ENCODE measurements around the gene ODF4. TPM values are rescaled to one million over a fixed set of nuclear protein-coding genes. Genes with fewer than 3 reads are reported as not detected.
A peak's percentile ranks its signal among the peaks of the same experiment; 100 is the strongest.

The ODF4 gene
- total RNA-seq, 4 donors from 2014 or later = not detected

DNA sequence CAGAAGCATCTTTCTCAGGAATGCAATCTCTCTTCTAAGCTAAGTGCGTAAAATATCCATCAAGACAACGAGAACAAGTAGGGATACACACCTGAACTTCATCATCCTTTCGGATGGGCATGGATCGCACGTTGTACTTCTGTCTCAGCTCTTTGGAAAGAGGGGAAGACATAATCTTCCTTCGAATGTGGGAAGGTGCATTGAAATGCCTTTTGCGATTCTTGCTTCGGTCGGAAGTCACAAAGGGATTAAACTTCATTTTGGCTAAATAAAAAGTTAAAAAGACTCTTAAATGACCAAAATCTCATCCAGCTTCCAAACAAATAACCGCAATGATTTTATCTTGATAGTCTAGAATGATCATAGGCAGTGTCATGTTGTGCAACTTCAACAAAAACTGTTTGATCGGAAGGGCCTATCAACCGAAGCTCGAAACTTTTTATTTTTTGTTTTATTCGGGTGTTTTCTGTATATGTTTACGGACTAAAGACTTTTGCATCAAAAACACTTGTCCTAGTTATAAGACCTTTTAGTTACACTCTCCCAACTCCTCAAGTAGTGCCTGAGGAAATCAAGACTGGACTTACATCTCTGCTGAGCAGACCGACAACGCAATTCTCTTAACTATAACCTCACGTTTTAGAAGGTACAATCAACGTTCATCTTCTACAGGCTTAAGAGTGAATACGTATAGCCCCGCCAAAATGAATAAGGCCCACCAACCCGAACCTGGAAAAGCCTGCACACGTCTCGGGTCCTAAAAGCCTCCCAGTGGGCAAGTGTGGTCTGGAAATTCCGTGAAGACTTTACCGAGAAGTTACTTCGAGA lies 42.6 kb downstream of the ODF4 start:
- H3K27ac ChIP-seq = peak overlapping the region; percentile 56 to 89
- intact Hi-C loops (cut with DNase I; ENCODE audit: low total_unique reads) = no loop called here
- no peak for DNase-seq
- TF ChIP-seq, protein P1, sequence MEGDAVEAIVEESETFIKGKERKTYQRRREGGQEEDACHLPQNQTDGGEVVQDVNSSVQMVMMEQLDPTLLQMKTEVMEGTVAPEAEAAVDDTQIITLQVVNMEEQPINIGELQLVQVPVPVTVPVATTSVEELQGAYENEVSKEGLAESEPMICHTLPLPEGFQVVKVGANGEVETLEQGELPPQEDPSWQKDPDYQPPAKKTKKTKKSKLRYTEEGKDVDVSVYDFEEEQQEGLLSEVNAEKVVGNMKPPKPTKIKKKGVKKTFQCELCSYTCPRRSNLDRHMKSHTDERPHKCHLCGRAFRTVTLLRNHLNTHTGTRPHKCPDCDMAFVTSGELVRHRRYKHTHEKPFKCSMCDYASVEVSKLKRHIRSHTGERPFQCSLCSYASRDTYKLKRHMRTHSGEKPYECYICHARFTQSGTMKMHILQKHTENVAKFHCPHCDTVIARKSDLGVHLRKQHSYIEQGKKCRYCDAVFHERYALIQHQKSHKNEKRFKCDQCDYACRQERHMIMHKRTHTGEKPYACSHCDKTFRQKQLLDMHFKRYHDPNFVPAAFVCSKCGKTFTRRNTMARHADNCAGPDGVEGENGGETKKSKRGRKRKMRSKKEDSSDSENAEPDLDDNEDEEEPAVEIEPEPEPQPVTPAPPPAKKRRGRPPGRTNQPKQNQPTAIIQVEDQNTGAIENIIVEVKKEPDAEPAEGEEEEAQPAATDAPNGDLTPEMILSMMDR (IDR thresholded peaks at IDR 0.05) = no peak
- TF ChIP-seq POLR2A (IDR thresholded peaks at IDR 0.05) = no peak
- no peaks in the 10 kb centered on the region for H3K9me3 ChIP-seq
- H3K27me3 ChIP-seq = no peaks in the 10 kb centered on the region
- H3K36me3 ChIP-seq = no peaks in the 10 kb centered on the region
- H3K4me1 ChIP-seq = peaks cover 6 to 24% of the 10 kb centered on the region in 2 donors
- peak overlapping the region; percentile 65 to 66 for H3K4me3 ChIP-seq

DNA sequence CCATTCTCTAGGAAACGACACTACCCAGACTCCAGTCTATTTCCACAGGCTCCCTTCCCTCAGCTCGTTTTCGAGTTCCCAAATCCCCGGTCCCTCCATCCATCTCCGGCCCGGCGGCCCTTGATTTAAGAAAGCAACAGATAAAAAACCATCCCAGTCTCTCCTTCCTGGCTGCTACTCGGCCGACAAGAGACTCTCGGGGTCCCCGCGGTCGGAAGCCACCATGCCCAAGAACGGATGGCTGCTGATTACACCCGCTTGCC lies 43.2 kb downstream of the ODF4 start:
- Histone ChIP-seq H3K9me3 (no peaks in the 10 kb centered on the region), H3K4me3 (peak overlapping the region; percentile 65 to 66), H3K4me1 (peaks cover 6 to 24% of the 10 kb centered on the region in 2 donors), H3K36me3 (no peaks in the 10 kb centered on the region), H3K27ac (peak overlapping the region; percentile 56 to 89), H3K27me3 (no peaks in the 10 kb centered on the region)
- no peak for TF ChIP-seq POLR2A (IDR thresholded peaks at IDR 0.05)
- TF ChIP-seq, protein P1 (IDR thresholded peaks at IDR 0.05) = no peak
- no peak for DNase-seq
- intact Hi-C loops (cut with DNase I; ENCODE audit: low total_unique reads) = no loop called here

DNA sequence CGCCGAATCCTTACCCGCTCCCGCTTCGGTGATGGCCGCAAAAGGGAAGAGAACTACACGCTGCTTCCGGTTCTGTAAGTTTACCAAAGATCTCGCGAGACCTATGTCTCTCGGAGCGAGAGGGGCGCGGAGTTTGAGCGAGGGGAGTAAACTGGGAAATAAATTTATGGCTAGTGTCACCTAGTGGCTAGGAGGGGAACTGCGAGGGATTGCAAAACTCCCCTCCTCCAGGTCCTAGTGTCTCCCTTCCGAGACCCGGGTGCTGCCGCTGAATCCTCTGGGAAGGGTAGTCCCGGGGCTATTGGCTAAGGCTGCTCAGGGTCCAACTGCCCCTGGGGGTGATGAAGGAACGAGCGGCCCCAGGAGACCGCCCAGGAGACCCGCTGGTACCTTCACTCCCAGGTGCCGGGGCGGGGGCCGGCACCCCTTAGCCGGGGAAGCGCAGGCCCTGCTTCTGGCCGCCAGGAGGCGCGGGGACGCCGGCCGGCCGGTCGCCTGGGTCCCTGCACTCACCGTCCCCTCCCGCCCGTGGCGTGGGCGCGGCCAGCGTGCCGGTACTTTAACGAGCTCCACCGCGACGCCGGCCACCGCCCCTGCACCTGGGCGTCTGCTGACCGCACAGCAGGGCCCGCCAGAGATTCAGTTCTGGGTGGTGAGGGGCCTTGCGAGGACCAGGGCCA lies 43.6 kb downstream of the ODF4 start, which contains the start of gene RPL26:
RPL26 (minus strand) TSS at position 51 of the 680 bp plus-strand sequence. CDS start 883 bp downstream, outside the sequence.
- Histone ChIP-seq H3K36me3 (no peaks in the 10 kb centered on the region), H3K4me1 (peaks cover 6 to 24% of the 10 kb centered on the region in 2 donors), H3K27me3 (no peaks in the 10 kb centered on the region), H3K4me3 (peak within 1 kb of the TSS; percentile 65 to 66), H3K9me3 (no peaks in the 10 kb centered on the region), H3K27ac (peak within 1 kb of the TSS; percentile 89 to 91)
- DNase-seq = peak; percentile 96 to 99
- TF ChIP-seq POLR2A (IDR thresholded peaks at IDR 0.05) = peak; percentile 21 to 74
- TF ChIP-seq, protein P1 (IDR thresholded peaks at IDR 0.05) = peak; percentile 91 to 97 (median 94)
- intact Hi-C loops (cut with DNase I; ENCODE audit: low total_unique reads) = no loop called here

DNA sequence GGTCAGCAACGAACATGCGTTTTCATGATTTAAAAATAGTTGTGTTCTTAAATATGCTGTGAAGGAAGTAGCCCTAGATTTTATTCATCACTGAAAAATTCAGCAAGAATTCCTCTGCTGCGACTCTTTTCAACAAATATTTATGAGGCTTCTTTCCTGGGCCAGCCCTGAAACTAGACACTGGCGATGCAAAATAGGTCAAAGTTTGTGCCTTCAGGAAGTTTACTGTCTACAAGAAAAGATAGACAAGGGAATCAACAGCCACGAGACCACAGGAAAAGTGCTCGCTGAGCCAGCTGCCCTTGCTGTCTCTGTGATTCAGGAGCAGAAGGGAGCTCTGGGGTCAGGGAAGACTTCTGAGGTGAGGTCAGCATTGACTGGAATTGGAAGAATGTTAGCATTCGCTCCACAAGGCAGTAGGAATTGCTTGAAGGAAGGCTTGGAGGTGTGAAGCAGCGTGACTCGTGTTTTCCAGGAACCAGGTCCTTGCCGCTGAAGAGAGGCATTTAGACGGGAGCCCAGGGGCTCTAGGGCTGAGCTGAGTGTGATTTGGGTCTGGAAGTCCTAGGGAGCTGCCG lies 45.2 kb downstream of the ODF4 start:
- Histone ChIP-seq H3K36me3 (no peaks in the 10 kb centered on the region), H3K27me3 (no peaks in the 10 kb centered on the region), H3K9me3 (no peaks in the 10 kb centered on the region), H3K4me1 (peaks cover 6 to 24% of the 10 kb centered on the region in 2 donors), H3K4me3 (no peak overlapping the region), H3K27ac (no peak overlapping the region)
- no peak for DNase-seq
- TF ChIP-seq POLR2A (IDR thresholded peaks at IDR 0.05) = no peak
- TF ChIP-seq, protein P1 (IDR thresholded peaks at IDR 0.05) = no peak
- intact Hi-C loops (cut with DNase I; ENCODE audit: low total_unique reads) = no loop called here

DNA sequence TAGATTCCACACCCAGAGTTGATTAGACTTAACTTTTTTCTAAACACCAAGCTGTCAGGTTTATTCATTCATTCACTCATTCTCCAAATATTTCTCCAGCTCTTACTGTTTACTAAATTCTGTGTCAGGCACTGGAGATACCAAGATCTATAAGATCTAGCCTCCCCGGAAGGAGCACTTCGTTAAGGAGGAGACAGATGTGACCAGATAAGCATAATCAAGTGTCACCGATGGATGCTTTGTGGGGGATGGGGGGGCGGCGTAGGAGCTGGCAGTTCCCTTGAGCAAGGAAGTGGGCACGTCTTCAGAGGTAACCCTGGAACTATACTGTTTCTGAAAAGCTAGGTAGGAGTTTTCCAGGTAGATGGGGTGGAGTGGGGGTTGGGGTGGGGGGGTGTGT lies 47.2 kb downstream of the ODF4 start:
- H3K9me3 ChIP-seq = no peaks in the 10 kb centered on the region
- intact Hi-C loops (cut with DNase I; ENCODE audit: low total_unique reads) = no loop called here
- no peaks in the 10 kb centered on the region for H3K36me3 ChIP-seq
- H3K27ac ChIP-seq = no peak overlapping the region
- no peak for TF ChIP-seq POLR2A (IDR thresholded peaks at IDR 0.05)
- TF ChIP-seq, protein P1 (IDR thresholded peaks at IDR 0.05) = no peak
- H3K27me3 ChIP-seq = no peaks in the 10 kb centered on the region
- H3K4me3 ChIP-seq = no peak overlapping the region
- DNase-seq = no peak
- peaks cover 0 to 6% of the 10 kb centered on the region in 2 donors for H3K4me1 ChIP-seq

All from uterus (tissue), 4 donors.